Peyer's patch (tissue), 4 donors: Measurements from ENCODE around the gene ELP4. TPM values are rescaled to one million over a fixed set of nuclear protein-coding genes. Genes with fewer than 3 reads are reported as not detected.

Source experiments
- DNase-seq, 3 donors: peaks; one replicate each; pipeline ENCODE4 v3.0.0-alpha.2; 2017 to 2019
- H3K27ac ChIP-seq, 4 donors: fragments of 200-600 bp; sonication (generic); one replicate each; pipeline ENCODE4 v1.5.1; 2016 to 2019
- H3K27me3 ChIP-seq, 2 donors: fragments of 200-600 bp; sonication (generic); one replicate each; pipeline ENCODE4 v1.5.1; 2019
- H3K36me3 ChIP-seq, 3 donors: fragments of 200-600 bp; sonication (generic); one replicate each; pipeline ENCODE4 v1.5.1; 2016 to 2019
- H3K4me1 ChIP-seq, 4 donors: fragments of 200-600 bp; sonication (generic); one replicate each; pipeline ENCODE4 v1.5.1; 2016 to 2019
- H3K4me3 ChIP-seq, 4 donors: fragments of 200-600 bp; sonication (generic); 1 replicate in 3 of 4; 2 replicates in 1 of 4; pipeline ENCODE4 v1.5.1; 2016 to 2019; ENCODE audit warnings: mild to moderate bottlenecking in 1 of 4
- H3K9me3 ChIP-seq, 4 donors: fragments of 200-600 bp; sonication (generic); one replicate each; pipeline ENCODE4 v1.5.1; 2016 to 2019; ENCODE audit warnings: mild to moderate bottlenecking in 1 of 4
- CTCF ChIP-seq, 6 experiments: fragments of 450-650 bp in 4 of 6; fragments of 200-600 bp in 2 of 6; sonication (generic) in 1 of 6; IDR thresholded peaks; one replicate each; pipeline ENCODE4 v1.5.1; 2017 to 2019; ENCODE audit warnings: antibody characterized with exemption in 6 of 6, mild to moderate bottlenecking in 3 of 6, moderate library complexity in 1 of 6
- POLR2A ChIP-seq, 2 donors: fragments of 450-650 bp; IDR thresholded peaks; one replicate each; pipeline ENCODE4 v1.5.1; 2017; ENCODE audit warnings: antibody characterized with exemption in 2 of 2, mild to moderate bottlenecking in 2 of 2, moderate library complexity in 2 of 2
- total RNA-seq, 4 donors: library from RNA; depleted of rRNA; stranded (reverse); fragments of >200 nt; gene quantifications; one replicate each; pipeline ENCODE4 v1.1.0, GENCODE V29; 2016

The ELP4 gene
- total RNA-seq, 4 donors from 2014 or later: 13.3 to 33.0 (median 21.3) TPM

- no peak for DNase-seq
- no peaks in the 10 kb centered on the region for H3K36me3 ChIP-seq
- TF ChIP-seq CTCF (IDR thresholded peaks at IDR 0.05) (no peak), POLR2A (IDR thresholded peaks at IDR 0.05) (no peak)
- H3K4me1 ChIP-seq: no peaks in the 10 kb centered on the region
- H3K4me3 ChIP-seq: no peak overlapping the region
- no peak overlapping the region for H3K27ac ChIP-seq
- H3K27me3 ChIP-seq: no peaks in the 10 kb centered on the region
- H3K9me3 ChIP-seq: no peaks in the 10 kb centered on the region
These were observed 92.2 kb downstream of the ELP4 start for GRCh38 chr11:31601635-31602282.

GRCh38 chr11:31606893-31607292 lies 97.3 kb downstream of the ELP4 start:
- Histone ChIP-seq H3K4me1 (no peaks in the 10 kb centered on the region), H3K9me3 (no peaks in the 10 kb centered on the region), H3K4me3 (no peak overlapping the region), H3K27me3 (no peaks in the 10 kb centered on the region), H3K36me3 (no peaks in the 10 kb centered on the region), H3K27ac (no peak overlapping the region)
- no peak for DNase-seq
- TF ChIP-seq CTCF (IDR thresholded peaks at IDR 0.05) (no peak), POLR2A (IDR thresholded peaks at IDR 0.05) (no peak)

GRCh38 chr11:31607914-31608313 lies 98.3 kb downstream of the ELP4 start:
- H3K4me1 ChIP-seq: no peaks in the 10 kb centered on the region
- TF ChIP-seq CTCF (IDR thresholded peaks at IDR 0.05) (no peak), POLR2A (IDR thresholded peaks at IDR 0.05) (no peak)
- H3K36me3 ChIP-seq: no peaks in the 10 kb centered on the region
- DNase-seq: no peak
- no peak overlapping the region for H3K27ac ChIP-seq
- no peak overlapping the region for H3K4me3 ChIP-seq
- no peaks in the 10 kb centered on the region for H3K9me3 ChIP-seq
- no peaks in the 10 kb centered on the region for H3K27me3 ChIP-seq

GRCh38 chr11:31608995-31609394 lies 99.4 kb downstream of the ELP4 start:
- Histone ChIP-seq H3K27ac (no peak overlapping the region), H3K4me3 (no peak overlapping the region), H3K36me3 (no peaks in the 10 kb centered on the region), H3K4me1 (no peaks in the 10 kb centered on the region), H3K9me3 (no peaks in the 10 kb centered on the region), H3K27me3 (no peaks in the 10 kb centered on the region)
- no peak for TF ChIP-seq POLR2A (IDR thresholded peaks at IDR 0.05)
- no peak for TF ChIP-seq CTCF (IDR thresholded peaks at IDR 0.05)
- DNase-seq: no peak

- no peaks in the 10 kb centered on the region for H3K27me3 ChIP-seq
These were observed 101.0 kb downstream of the ELP4 start for GRCh38 chr11:31610544-31610943.

GRCh38 chr11:31617246-31617645 lies 107.7 kb downstream of the ELP4 start:
- Histone ChIP-seq H3K4me1 (no peaks in the 10 kb centered on the region), H3K4me3 (no peak overlapping the region), H3K27me3 (no peaks in the 10 kb centered on the region), H3K9me3 (no peaks in the 10 kb centered on the region), H3K27ac (no peak overlapping the region), H3K36me3 (no peaks in the 10 kb centered on the region)
- no peak for TF ChIP-seq POLR2A (IDR thresholded peaks at IDR 0.05)
- no peak for TF ChIP-seq CTCF (IDR thresholded peaks at IDR 0.05)
- DNase-seq: no peak

More at GRCh38 chr11:31610544-31610943, 101.0 kb downstream of the ELP4 start:
- Histone ChIP-seq H3K27ac (no peak overlapping the region), H3K4me3 (no peak overlapping the region), H3K4me1 (no peaks in the 10 kb centered on the region), H3K36me3 (no peaks in the 10 kb centered on the region), H3K9me3 (no peaks in the 10 kb centered on the region)
- DNase-seq: no peak
- no peak for TF ChIP-seq POLR2A (IDR thresholded peaks at IDR 0.05)
